Osteocyte (in vitro differentiated cells): ENCODE results near the gene RAPGEF2. TPM values are rescaled to one million over a fixed set of nuclear protein-coding genes. Genes with fewer than 3 reads are reported as not detected.
"Not testable (repeated sequence)": the region's sequence is repeated elsewhere in the genome, so short reads cannot be mapped to it uniquely, and the experiment has no call there.

Experiments
- DNase-seq: peaks from one replicate; pipeline ENCODE4 v3.0.0; 2021; ENCODE audit warnings: mixed read lengths; ENCODE audit not compliant: unreplicated experiment; ENCODE audit errors: extremely low spot score
- H3K27ac Mint-ChIP-seq: one replicate; pipeline ENCODE4 v1.8.0; 2021; ENCODE audit warnings: mild to moderate bottlenecking, mixed read lengths; ENCODE audit not compliant: unreplicated experiment
- H3K27me3 Mint-ChIP-seq: one replicate; pipeline ENCODE4 v1.8.0; 2021; ENCODE audit warnings: mixed read lengths; ENCODE audit not compliant: unreplicated experiment
- H3K36me3 Mint-ChIP-seq: one replicate; pipeline ENCODE4 v1.8.0; 2021; ENCODE audit warnings: mixed read lengths; ENCODE audit not compliant: unreplicated experiment
- H3K4me1 Mint-ChIP-seq: one replicate; pipeline ENCODE4 v1.8.0; 2021; ENCODE audit warnings: mixed read lengths; ENCODE audit not compliant: unreplicated experiment
- H3K4me3 Mint-ChIP-seq: one replicate; pipeline ENCODE4 v1.8.0; 2021; ENCODE audit warnings: mild to moderate bottlenecking, moderate library complexity, mixed read lengths; ENCODE audit not compliant: unreplicated experiment
- H3K9me3 Mint-ChIP-seq: one replicate; pipeline ENCODE4 v1.8.0; 2021; ENCODE audit warnings: mixed read lengths; ENCODE audit not compliant: unreplicated experiment
- total RNA-seq: library from RNA; stranded (reverse); gene quantifications from 2 replicates; pipeline ENCODE4 v1.2.1, GENCODE V29; 2021
- TF ChIP-seq, protein P1 (sequence below): fragments of 200-600 bp; sonication (generic); IDR thresholded peaks from 2 replicates; pipeline ENCODE4 v1.5.0; 2021; ENCODE audit warnings: antibody characterized with exemption, mild to moderate bottlenecking, moderate library complexity

The RAPGEF2 gene
- total RNA-seq, 1 donor from 2014 or later = 22.7 TPM

DNA sequence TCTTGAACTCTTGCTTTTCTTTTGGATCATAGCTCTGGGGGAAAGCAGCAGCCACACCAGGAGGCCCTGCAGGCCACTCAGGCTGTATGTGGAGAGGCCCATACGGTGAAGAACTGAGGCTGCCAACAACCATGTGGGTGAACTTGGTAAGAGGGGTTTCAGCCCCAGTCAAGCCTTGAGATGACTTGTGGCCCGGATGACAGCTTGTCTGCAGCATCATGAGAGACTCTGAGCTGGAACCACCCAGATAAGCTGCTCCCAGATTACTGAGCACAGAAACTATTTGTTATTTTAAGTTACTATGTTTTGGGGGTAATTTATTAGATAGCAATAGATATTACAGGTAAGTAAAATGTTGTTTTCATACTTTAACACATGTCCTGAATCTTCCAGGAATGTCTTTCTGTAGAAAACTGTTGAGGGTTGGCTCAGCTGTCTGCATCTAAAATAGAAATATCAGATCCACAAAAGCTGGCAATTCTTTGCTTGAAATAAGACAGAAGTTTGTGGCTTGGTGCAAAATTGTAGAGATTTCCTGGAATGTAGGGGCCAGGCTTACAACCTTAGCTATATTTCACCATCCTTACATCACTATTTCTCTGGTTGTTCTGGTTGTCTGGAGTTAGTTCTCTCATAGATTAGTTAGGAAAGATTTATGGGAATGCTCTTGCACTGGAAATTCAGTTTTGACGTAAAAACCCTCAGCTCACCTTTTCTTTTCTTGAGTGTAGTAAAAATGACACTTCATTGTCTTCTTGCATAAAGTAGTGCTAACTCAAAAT, 272.1 kb downstream of the RAPGEF2 start:
- TF ChIP-seq, protein P1, sequence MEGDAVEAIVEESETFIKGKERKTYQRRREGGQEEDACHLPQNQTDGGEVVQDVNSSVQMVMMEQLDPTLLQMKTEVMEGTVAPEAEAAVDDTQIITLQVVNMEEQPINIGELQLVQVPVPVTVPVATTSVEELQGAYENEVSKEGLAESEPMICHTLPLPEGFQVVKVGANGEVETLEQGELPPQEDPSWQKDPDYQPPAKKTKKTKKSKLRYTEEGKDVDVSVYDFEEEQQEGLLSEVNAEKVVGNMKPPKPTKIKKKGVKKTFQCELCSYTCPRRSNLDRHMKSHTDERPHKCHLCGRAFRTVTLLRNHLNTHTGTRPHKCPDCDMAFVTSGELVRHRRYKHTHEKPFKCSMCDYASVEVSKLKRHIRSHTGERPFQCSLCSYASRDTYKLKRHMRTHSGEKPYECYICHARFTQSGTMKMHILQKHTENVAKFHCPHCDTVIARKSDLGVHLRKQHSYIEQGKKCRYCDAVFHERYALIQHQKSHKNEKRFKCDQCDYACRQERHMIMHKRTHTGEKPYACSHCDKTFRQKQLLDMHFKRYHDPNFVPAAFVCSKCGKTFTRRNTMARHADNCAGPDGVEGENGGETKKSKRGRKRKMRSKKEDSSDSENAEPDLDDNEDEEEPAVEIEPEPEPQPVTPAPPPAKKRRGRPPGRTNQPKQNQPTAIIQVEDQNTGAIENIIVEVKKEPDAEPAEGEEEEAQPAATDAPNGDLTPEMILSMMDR = no peak
- Mint-ChIP-seq H3K27ac (no peak overlapping the region), H3K4me1 (peaks cover 8% of the 10 kb centered on the region), H3K36me3 (no peaks in the 10 kb centered on the region), H3K27me3 (no peaks in the 10 kb centered on the region), H3K4me3 (no peak overlapping the region), H3K9me3 (peaks cover 7% of the 10 kb centered on the region)
- no peak for DNase-seq

DNA sequence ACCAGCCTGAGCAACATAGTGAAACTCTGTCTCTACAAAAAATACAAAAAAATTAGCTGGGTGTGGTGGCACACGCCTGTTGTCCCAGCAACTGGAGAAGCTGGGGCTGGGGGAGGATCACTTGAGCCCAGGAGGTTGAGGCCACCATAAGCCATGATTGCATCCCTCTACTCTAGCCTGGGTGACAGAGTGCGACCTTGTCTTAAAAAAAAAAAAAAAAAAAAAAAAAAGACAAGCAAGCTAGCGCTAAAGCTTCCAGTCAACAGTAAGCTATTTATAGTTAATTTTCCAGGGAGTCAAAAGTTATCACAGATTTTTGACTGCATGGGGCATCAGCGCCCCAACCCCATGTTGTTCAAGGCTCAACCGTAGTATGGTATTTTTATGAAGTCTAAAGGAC, 273.4 kb downstream of the RAPGEF2 start:
- H3K27me3 Mint-ChIP-seq = no peaks in the 10 kb centered on the region
- peaks cover 8% of the 10 kb centered on the region for H3K4me1 Mint-ChIP-seq
- no peak overlapping the region for H3K4me3 Mint-ChIP-seq
- no peaks in the 10 kb centered on the region for H3K9me3 Mint-ChIP-seq
- no peak for DNase-seq
- H3K27ac Mint-ChIP-seq = no peak overlapping the region
- H3K36me3 Mint-ChIP-seq = no peaks in the 10 kb centered on the region
- TF ChIP-seq, protein P1 = no peak

DNA sequence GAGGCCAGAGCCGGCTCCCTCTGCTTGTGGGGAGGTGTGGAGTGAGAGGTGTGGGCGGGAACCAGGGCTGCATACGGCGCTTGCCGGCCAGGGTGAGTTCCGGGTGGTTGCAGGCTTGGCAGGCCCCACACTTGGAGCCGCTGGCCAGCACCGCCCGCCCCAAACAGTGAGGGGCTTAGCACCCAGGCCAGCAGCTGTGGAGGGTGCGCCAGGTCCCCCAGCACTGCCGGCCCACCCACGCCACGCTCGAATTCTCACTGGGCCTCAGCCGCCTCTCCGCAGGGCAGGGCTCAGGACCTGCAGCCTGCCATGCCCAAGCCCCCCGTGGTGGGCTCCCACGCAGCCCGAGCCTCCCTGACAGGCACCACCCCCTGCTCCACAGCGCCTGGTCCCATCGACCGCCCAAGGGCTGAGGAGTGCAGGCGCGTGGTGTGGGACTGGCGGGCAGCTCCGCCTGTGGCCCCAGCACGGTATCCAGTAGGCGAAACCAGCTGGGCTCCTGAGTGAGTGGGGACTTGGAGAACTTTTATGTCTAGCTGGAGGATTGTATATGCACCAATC, 275.3 kb downstream of the RAPGEF2 start:
- Mint-ChIP-seq H3K9me3 (no peaks in the 10 kb centered on the region), H3K4me1 (peaks cover 8% of the 10 kb centered on the region)
- TF ChIP-seq, protein P1 = no peak

DNA sequence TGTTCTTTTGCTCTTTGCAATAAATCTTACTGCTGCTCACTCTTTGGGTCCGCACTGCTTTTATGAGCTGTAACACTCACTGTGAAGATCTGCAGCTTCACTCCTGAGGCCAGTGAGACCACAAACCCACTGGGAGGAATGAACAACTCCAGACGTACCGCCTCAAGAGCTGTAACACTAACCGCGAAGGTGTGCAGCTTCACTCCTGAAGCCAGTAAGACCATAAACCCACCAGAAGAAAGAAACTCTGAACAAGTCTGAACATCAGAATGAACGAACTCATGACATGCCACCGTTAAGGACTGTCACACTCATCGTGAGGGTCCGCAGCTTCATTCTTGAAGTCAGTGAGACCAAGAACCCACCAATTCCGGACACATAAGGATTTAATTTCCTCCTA, 276.2 kb downstream of the RAPGEF2 start:
- H3K27me3 Mint-ChIP-seq, H3K27ac Mint-ChIP-seq, H3K36me3 Mint-ChIP-seq, H3K9me3 Mint-ChIP-seq, H3K4me1 Mint-ChIP-seq, DNase-seq, H3K4me3 Mint-ChIP-seq: not testable (repeated sequence)

More for the DNA sequence above, 275.3 kb downstream of the RAPGEF2 start:
- Mint-ChIP-seq H3K4me3 (no peak overlapping the region), H3K27me3 (no peaks in the 10 kb centered on the region), H3K27ac (no peak overlapping the region), H3K36me3 (no peaks in the 10 kb centered on the region)
- DNase-seq = no peak

DNA sequence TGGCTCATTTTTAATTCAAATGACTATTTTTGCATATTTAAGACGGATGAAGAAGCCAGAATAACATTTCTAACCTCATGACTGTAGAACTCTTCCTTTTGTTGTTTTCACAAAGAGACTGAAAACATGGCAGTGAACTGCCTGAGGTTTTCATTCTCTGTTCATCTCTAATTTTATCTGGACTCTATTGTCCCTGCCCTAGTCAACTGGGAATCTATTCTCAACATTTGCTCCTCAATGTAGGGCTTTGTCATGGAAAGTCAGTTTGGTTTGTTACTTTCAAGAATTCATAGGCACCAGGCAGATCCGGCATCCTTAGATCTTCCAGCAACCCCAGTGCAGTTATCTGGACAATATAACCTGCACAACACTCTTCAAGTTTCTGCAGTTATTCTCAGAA, 277.0 kb downstream of the RAPGEF2 start:
- no peak overlapping the region for H3K27ac Mint-ChIP-seq
- TF ChIP-seq, protein P1 = no peak
- no peaks in the 10 kb centered on the region for H3K9me3 Mint-ChIP-seq
- no peaks in the 10 kb centered on the region for H3K27me3 Mint-ChIP-seq
- peaks cover 5% of the 10 kb centered on the region for H3K4me1 Mint-ChIP-seq
- DNase-seq = no peak
- no peaks in the 10 kb centered on the region for H3K36me3 Mint-ChIP-seq
- no peak overlapping the region for H3K4me3 Mint-ChIP-seq
